Vagina (tissue), 2 donors: ENCODE measurements around the gene ZNF280A. TPM values are rescaled to one million over a fixed set of nuclear protein-coding genes. Genes with fewer than 3 reads are reported as not detected.

Source experiments
- DNase-seq, 2 donors: peaks; one replicate each; pipeline ENCODE4 v3.0.0-alpha.2; 2017; ENCODE audit errors: extremely low spot score in 2 of 2
- H3K27ac ChIP-seq: fragments of 200-600 bp; sonication (generic); one replicate; pipeline ENCODE4 v1.5.1; 2019
- H3K27me3 ChIP-seq: fragments of 200-600 bp; sonication (generic); one replicate; pipeline ENCODE4 v1.5.1; 2019
- H3K36me3 ChIP-seq, 2 donors: fragments of 200-600 bp; sonication (generic); one replicate each; pipeline ENCODE4 v1.5.1; 2017 to 2019
- H3K4me1 ChIP-seq: fragments of 200-600 bp; sonication (generic); one replicate; pipeline ENCODE4 v1.5.1; 2019
- H3K4me3 ChIP-seq, 2 donors: fragments of 200-600 bp; sonication (generic); 1 replicate in 1 of 2; 2 replicates in 1 of 2; pipeline ENCODE4 v1.5.1; 2016 to 2019
- H3K9me3 ChIP-seq: fragments of 200-600 bp; sonication (generic); one replicate; pipeline ENCODE4 v1.5.1; 2019
- CTCF ChIP-seq, 3 experiments: fragments of 450-650 bp in 2 of 3; fragments of 200-600 bp in 1 of 3; sonication (generic) in 1 of 3; IDR thresholded peaks; one replicate each; pipeline ENCODE4 v1.5.1; 2017 to 2019; ENCODE audit warnings: antibody characterized with exemption in 3 of 3, mild to moderate bottlenecking in 2 of 3, moderate library complexity in 2 of 3
- POLR2A ChIP-seq, 2 donors: fragments of 450-650 bp; IDR thresholded peaks; one replicate each; pipeline ENCODE4 v1.6.1; 2017; ENCODE audit warnings: antibody characterized with exemption in 2 of 2, mild to moderate bottlenecking in 2 of 2, moderate library complexity in 2 of 2
- POLR2AphosphoS5 ChIP-seq, 2 donors: sonication (generic); formaldehyde crosslinking; IDR thresholded peaks; one replicate each; pipeline ENCODE4 v1.9.0; 2017; ENCODE audit warnings: antibody characterized with exemption in 2 of 2, mild to moderate bottlenecking in 2 of 2, low read depth in 1 of 2; ENCODE audit not compliant: insufficient read depth in 1 of 2
- intact Hi-C: fragments of 100-400 bp; cut with DNase I; formaldehyde crosslinking; loops from one replicate; pipeline ENCODE4 v1.15.1; 2023
- total RNA-seq: library from RNA; depleted of rRNA; stranded (reverse); fragments of >200 nt; gene quantifications from one replicate; pipeline ENCODE4 v1.2.3, GENCODE V29; 2016

ZNF280A gene
- total RNA-seq, 1 donor from 2014 or later: not detected

- no peaks in the 10 kb centered on the region for H3K36me3 ChIP-seq
- H3K27me3 ChIP-seq: no peaks in the 10 kb centered on the region
- intact Hi-C loops: no loop called here
- H3K4me1 ChIP-seq: no peaks in the 10 kb centered on the region
- H3K9me3 ChIP-seq: no peaks in the 10 kb centered on the region
- TF ChIP-seq CTCF (IDR thresholded peaks at IDR 0.05) (no peak), POLR2A (IDR thresholded peaks at IDR 0.05) (no peak), POLR2AphosphoS5 (IDR thresholded peaks at IDR 0.05; ENCODE audit: insufficient read depth in 1 of 2, low read depth in 1 of 2) (no peak)
- no peak overlapping the region for H3K4me3 ChIP-seq
- no peak for DNase-seq
- no peak overlapping the region for H3K27ac ChIP-seq
Measured at GRCh38 chr22:22528780-22529179, 8.7 kb upstream of the ZNF280A start.

GRCh38 chr22:22527312-22527711 lies 7.2 kb upstream of the ZNF280A start:
- TF ChIP-seq POLR2AphosphoS5 (IDR thresholded peaks at IDR 0.05; ENCODE audit: insufficient read depth in 1 of 2, low read depth in 1 of 2) (no peak), POLR2A (IDR thresholded peaks at IDR 0.05) (no peak), CTCF (IDR thresholded peaks at IDR 0.05) (no peak)
- no peak overlapping the region for H3K27ac ChIP-seq
- H3K9me3 ChIP-seq: no peaks in the 10 kb centered on the region
- H3K36me3 ChIP-seq: no peaks in the 10 kb centered on the region
- DNase-seq: no peak
- no peaks in the 10 kb centered on the region for H3K4me1 ChIP-seq
- H3K27me3 ChIP-seq: no peaks in the 10 kb centered on the region
- no peak overlapping the region for H3K4me3 ChIP-seq
- intact Hi-C loops: no loop called here

- Histone ChIP-seq H3K9me3 (no peaks in the 10 kb centered on the region), H3K27ac (no peak overlapping the region), H3K36me3 (no peaks in the 10 kb centered on the region), H3K4me3 (no peak overlapping the region), H3K4me1 (no peaks in the 10 kb centered on the region), H3K27me3 (no peaks in the 10 kb centered on the region)
- TF ChIP-seq POLR2A (IDR thresholded peaks at IDR 0.05) (no peak), POLR2AphosphoS5 (IDR thresholded peaks at IDR 0.05; ENCODE audit: insufficient read depth in 1 of 2, low read depth in 1 of 2) (no peak), CTCF (IDR thresholded peaks at IDR 0.05) (no peak)
- intact Hi-C loops: no loop called here
- no peak for DNase-seq
Measured at GRCh38 chr22:22526125-22526912, 6.2 kb upstream of the ZNF280A start.

GRCh38 chr22:22523494-22523893 lies 3.4 kb upstream of the ZNF280A start:
- H3K27ac ChIP-seq: no peak overlapping the region
- no peaks in the 10 kb centered on the region for H3K4me1 ChIP-seq
- no peaks in the 10 kb centered on the region for H3K36me3 ChIP-seq
- no peaks in the 10 kb centered on the region for H3K9me3 ChIP-seq
- no peak for DNase-seq
- TF ChIP-seq CTCF (IDR thresholded peaks at IDR 0.05) (no peak), POLR2AphosphoS5 (IDR thresholded peaks at IDR 0.05; ENCODE audit: insufficient read depth in 1 of 2, low read depth in 1 of 2) (no peak)
- H3K27me3 ChIP-seq: no peaks in the 10 kb centered on the region
- intact Hi-C loops: no loop called here
- no peak overlapping the region for H3K4me3 ChIP-seq

- Histone ChIP-seq H3K9me3 (no peaks in the 10 kb centered on the region), H3K27me3 (no peaks in the 10 kb centered on the region), H3K4me3 (no peak overlapping the region), H3K4me1 (no peaks in the 10 kb centered on the region), H3K36me3 (no peaks in the 10 kb centered on the region), H3K27ac (no peak overlapping the region)
- no peak for DNase-seq
- no peak for TF ChIP-seq POLR2A (IDR thresholded peaks at IDR 0.05)
- TF ChIP-seq CTCF (IDR thresholded peaks at IDR 0.05): no peak
- TF ChIP-seq POLR2AphosphoS5 (IDR thresholded peaks at IDR 0.05; ENCODE audit: insufficient read depth in 1 of 2, low read depth in 1 of 2): no peak
- intact Hi-C loops: no loop called here
Measured at GRCh38 chr22:22521631-22522030, 1.6 kb upstream of the ZNF280A start.
